H1 (cell line): ENCODE data around the gene FCER2. TPM values are rescaled to one million over a fixed set of nuclear protein-coding genes. Genes with fewer than 3 reads are reported as not detected.

Experiments
- CTCF ChIA-PET: fragments of 300-600 bp; sonication (Branson Sonifier 250); formaldehyde crosslinking; loops from one replicate; lab custom pipeline; 2021; ENCODE audit not compliant: partially characterized antibody; lab: Charles Lee
- POLR2A ChIA-PET: fragments of 300-600 bp; sonication (Branson Sonifier 250); formaldehyde crosslinking; loops from one replicate; lab custom pipeline; 2021; ENCODE audit warnings: inconsistent platforms; ENCODE audit not compliant: partially characterized antibody; lab: Charles Lee
- DNase-seq, 2 experiments: peaks; one replicate each; pipeline versions ENCODE4 v3.0.0 to v3.0.0-alpha.2; 2010 to 2022; ENCODE audit warnings: low spot score in 2 of 2, low read depth in 1 of 2, mixed read lengths in 1 of 2
- FAIRE-seq: peaks from 2 replicates; lab custom pipeline; 2011; peaks lifted over from hg19 to GRCh38; lab: Jason Lieb, UNC
- H2AFZ ChIP-seq: 2 replicates; pipeline ENCODE4 v1.8.1; 2012; ENCODE audit warnings: low read length, inconsistent platforms
- H2AK5ac ChIP-seq: 2 replicates; pipeline ENCODE4 v1.6.1; 2013; ENCODE audit warnings: low read depth, low read length
- H2BK120ac ChIP-seq: replicated peaks from 2 replicates; pipeline ENCODE3; 2013; ENCODE audit warnings: low read depth, low read length, inconsistent platforms
- H2BK12ac ChIP-seq: 2 replicates; pipeline ENCODE4 v1.6.1; 2013; ENCODE audit warnings: low read depth, low read length
- H2BK15ac ChIP-seq: 2 replicates; pipeline ENCODE4 v1.6.1; 2013; ENCODE audit warnings: low read length
- H2BK20ac ChIP-seq: 2 replicates; pipeline ENCODE4 v1.6.1; 2013; ENCODE audit warnings: low read length
- H2BK5ac ChIP-seq: 2 replicates; pipeline ENCODE4 v1.6.1; 2013; ENCODE audit warnings: low read depth, low read length
- H3K14ac ChIP-seq: 2 replicates; pipeline ENCODE4 v1.6.1; 2013; ENCODE audit warnings: inconsistent platforms; ENCODE audit not compliant: insufficient read length
- H3K18ac ChIP-seq: 2 replicates; pipeline ENCODE4 v1.6.1; 2013; ENCODE audit warnings: low read length; ENCODE audit errors: extremely low read depth
- H3K23ac ChIP-seq: 2 replicates; pipeline ENCODE4 v1.6.1; 2013; ENCODE audit warnings: inconsistent platforms; ENCODE audit not compliant: insufficient read length
- H3K23me2 ChIP-seq: 2 replicates; pipeline ENCODE4 v1.6.1; 2013; ENCODE audit warnings: low read depth, low read length
- H3K27ac ChIP-seq: 2 replicates; pipeline ENCODE4 v1.6.1; 2011; ENCODE audit warnings: low read depth, low read length, inconsistent platforms
- H3K27me3 ChIP-seq, 4 experiments: replicated peaks in 1 of 4; 1 replicate in 1 of 4; 2 replicates in 3 of 4; pipeline versions ENCODE4 v1.6.1 to v1.8.1; 2011 to 2013; ENCODE audit warnings: low read length in 3 of 4, mild to moderate bottlenecking in 3 of 4, inconsistent platforms in 2 of 4, mixed read lengths in 2 of 4, moderate library complexity in 1 of 4; ENCODE audit not compliant: control insufficient read depth in 3 of 4, insufficient read depth in 3 of 4; ENCODE audit errors: extremely low read depth in 1 of 4
- H3K36me3 ChIP-seq, 4 experiments: 2 replicates each; pipeline versions ENCODE4 v1.6.1 to v1.8.1; 2011 to 2013; ENCODE audit warnings: mild to moderate bottlenecking in 4 of 4, low read length in 3 of 4, moderate library complexity in 2 of 4, control low read depth in 1 of 4, inconsistent platforms in 1 of 4; ENCODE audit not compliant: insufficient read depth in 4 of 4, control insufficient read depth in 2 of 4
- H3K4ac ChIP-seq: replicated peaks from 2 replicates; pipeline ENCODE3; 2013; ENCODE audit warnings: low read length, low read depth, mixed read lengths, inconsistent platforms; ENCODE audit not compliant: insufficient read length
- H3K4me1 ChIP-seq, 4 experiments: replicated peaks in 1 of 4; 1 replicate in 1 of 4; 2 replicates in 3 of 4; pipeline versions ENCODE4 v1.6.1 to v1.8.1; 2011 to 2013; ENCODE audit warnings: low read length in 3 of 4, inconsistent platforms in 2 of 4, mixed read lengths in 1 of 4; ENCODE audit not compliant: insufficient read depth in 4 of 4, control insufficient read depth in 3 of 4
- H3K4me2 ChIP-seq, 2 experiments: 2 replicates each; pipeline versions ENCODE4 v1.6.1 to v1.8.1; 2011 to 2013; ENCODE audit warnings: low read depth in 2 of 2, low read length in 2 of 2, control low read depth in 1 of 2, inconsistent platforms in 1 of 2, mild to moderate bottlenecking in 1 of 2; ENCODE audit not compliant: insufficient read depth in 1 of 2
- H3K4me3 ChIP-seq, 4 experiments: fragments of 200-600, 300-600 bp in 1 of 4; sonication (generic), shearing (Covaris generic), sonication (Bioruptor Twin) in 1 of 4; 2 replicates each; pipeline versions ENCODE4 v1.5.1 to v1.8.1; 2011 to 2016; ENCODE audit warnings: low read length in 4 of 4, low read depth in 3 of 4, control low read depth in 2 of 4, inconsistent platforms in 2 of 4, mild to moderate bottlenecking in 2 of 4, mixed read lengths in 1 of 4, moderate library complexity in 1 of 4; ENCODE audit not compliant: insufficient read depth in 2 of 4; ENCODE audit errors: extremely low read depth in 1 of 4
- H3K56ac ChIP-seq: replicated peaks from 2 replicates; pipeline ENCODE3; 2013; ENCODE audit warnings: low read depth, mild to moderate bottlenecking, mixed read lengths, low read length, inconsistent platforms; ENCODE audit not compliant: insufficient read length
- H3K79me1 ChIP-seq: 2 replicates; pipeline ENCODE4 v1.6.1; 2013; ENCODE audit warnings: low read depth, low read length, control low read depth
- H3K79me2 ChIP-seq, 2 experiments: 2 replicates each; pipeline versions ENCODE4 v1.6.1 to v1.8.1; 2012 to 2013; ENCODE audit warnings: low read length in 2 of 2, mild to moderate bottlenecking in 2 of 2, inconsistent platforms in 1 of 2; ENCODE audit not compliant: insufficient read depth in 2 of 2, control insufficient read depth in 1 of 2
- H3K9ac ChIP-seq, 4 experiments: replicated peaks in 1 of 4; 1 replicate in 1 of 4; 2 replicates in 3 of 4; pipeline versions ENCODE4 v1.6.1 to v1.8.1; 2011 to 2013; ENCODE audit warnings: low read depth in 3 of 4, low read length in 3 of 4, control low read depth in 2 of 4, mild to moderate bottlenecking in 2 of 4, moderate library complexity in 2 of 4, inconsistent platforms in 1 of 4; ENCODE audit errors: extremely low read depth in 1 of 4
- H3K9me3 ChIP-seq, 2 experiments: 2 replicates each; pipeline versions ENCODE4 v1.6.1 to v1.8.1; 2012 to 2013; ENCODE audit warnings: mild to moderate bottlenecking in 2 of 2, moderate library complexity in 2 of 2, control low read depth in 1 of 2, inconsistent platforms in 1 of 2, low read depth in 1 of 2, low read length in 1 of 2, mixed read lengths in 1 of 2; ENCODE audit not compliant: insufficient read depth in 2 of 2
- H4K20me1 ChIP-seq, 2 experiments: replicated peaks in 1 of 2; 2 replicates each; pipeline versions ENCODE3 to v1.8.1; 2011 to 2013; ENCODE audit warnings: inconsistent platforms in 2 of 2, low read length in 2 of 2, mild to moderate bottlenecking in 1 of 2; ENCODE audit not compliant: insufficient read depth in 2 of 2, control insufficient read depth in 1 of 2
- H4K5ac ChIP-seq: 2 replicates; pipeline ENCODE4 v1.6.1; 2013; ENCODE audit warnings: low read length, low read depth, mixed read lengths, inconsistent platforms; ENCODE audit not compliant: insufficient read length
- H4K8ac ChIP-seq: 2 replicates; pipeline ENCODE4 v1.8.0; 2013; ENCODE audit warnings: mild to moderate bottlenecking, moderate library complexity, low read length, inconsistent platforms; ENCODE audit not compliant: insufficient read depth; ENCODE audit errors: extremely low read depth
- H4K91ac ChIP-seq: replicated peaks from 2 replicates; pipeline ENCODE3; 2013; ENCODE audit warnings: low read length, mixed read lengths, inconsistent platforms; ENCODE audit not compliant: insufficient read length
- CREB1 ChIP-seq: IDR thresholded peaks from 2 replicates; pipeline ENCODE4 v1.6.1; 2012; ENCODE audit warnings: inconsistent platforms
- CTBP2 ChIP-seq: IDR thresholded peaks from 2 replicates; pipeline ENCODE4 v1.7.0; 2011; ENCODE audit warnings: borderline replicate concordance, mild to moderate bottlenecking, moderate library complexity, mixed read lengths, low read length; ENCODE audit not compliant: insufficient read depth, insufficient read length
- EGR1 ChIP-seq: IDR thresholded peaks from 2 replicates; pipeline ENCODE4 v1.6.1; 2011; ENCODE audit warnings: low read depth, low read length, borderline replicate concordance
- KDM5A ChIP-seq: fragments of 200-600 bp; IDR thresholded peaks from 2 replicates; pipeline ENCODE4 v1.7.1; 2012; ENCODE audit warnings: mild to moderate bottlenecking, low read length, inconsistent platforms, mixed read lengths
- MAFK ChIP-seq: IDR thresholded peaks from 2 replicates; pipeline ENCODE4 v1.6.1; 2012; ENCODE audit warnings: low read depth, mild to moderate bottlenecking, improper control_type of control experiment, low read length
- SP1 ChIP-seq: IDR thresholded peaks from 2 replicates; pipeline ENCODE4 v1.6.1; 2011; ENCODE audit warnings: low read depth, low read length
- TEAD4 ChIP-seq: IDR thresholded peaks from 2 replicates; pipeline ENCODE4 v1.6.1; 2012; ENCODE audit warnings: low read depth, low read length, inconsistent platforms, mixed read lengths
- WGBS, 2 experiments: shearing (Covaris generic) in 1 of 2; methylation state at CpG; one replicate each; pipeline versions ENCODE4 v1.1.6 to v1.1.7; 2013 to 2015; ENCODE audit warnings: low lambda C conversion rate in 2 of 2, mixed read lengths in 2 of 2, inconsistent platforms in 1 of 2, low coverage in 1 of 2, missing lambda C conversion rate in 1 of 2; ENCODE audit not compliant: insufficient replicate concordance in 2 of 2, insufficient coverage in 1 of 2, insufficient read length in 1 of 2; ENCODE audit errors: extremely low coverage in 1 of 2, missing lambda C conversion rate in 1 of 2; 5-methylcytosine and 5-hydroxymethylcytosine counted together
- polyA plus RNA-seq, 7 experiments: library from polyadenylated mRNA; depleted of rRNA in 3 of 7; stranded (reverse) in 5 of 7; unstranded in 2 of 7; fragments of >200 nt in 5 of 7; fragments of 200-250 nt in 2 of 7; gene quantifications; 1 replicate in 5 of 7; 2 replicates in 1 of 7; 4 replicates in 1 of 7; pipeline versions ENCODE4 v1.2.1 to v1.2.3, GENCODE V29; 2011 to 2013; ENCODE audit warnings: missing spikeins in 2 of 7, mixed read lengths in 2 of 7
- total RNA-seq: library from RNA; stranded (reverse); fragmentation: NEBNext Ultra II Directional; extraction: Animal tissue kit (Norgen Biotek cat#: 25700); gene quantifications from 2 replicates; pipeline ENCODE4 v1.2.1, GENCODE V29; 2021
- TF ChIP-seq, protein P1 (sequence below): IDR thresholded peaks from 2 replicates; pipeline ENCODE4 v1.6.1; 2011; ENCODE audit warnings: low read length, improper control_type of control experiment
- TF ChIP-seq, protein P2 (sequence below): IDR thresholded peaks from 2 replicates; pipeline ENCODE4 v1.6.1; 2011; ENCODE audit warnings: low read depth, mild to moderate bottlenecking, low read length; ENCODE audit not compliant: insufficient read depth
- TF ChIP-seq, protein P3 (sequence below): IDR thresholded peaks from 2 replicates; pipeline ENCODE4 v1.6.1; 2012; ENCODE audit warnings: inconsistent platforms
- TF ChIP-seq, protein P4 (sequence below): IDR thresholded peaks from 2 replicates; pipeline ENCODE4 v1.6.1; 2012; ENCODE audit warnings: low read length, inconsistent platforms

FCER2 gene
- total and polyA plus RNA-seq, 2 of the 8 experiments (the other 6 are each of a cell fraction or from before 2014, with no cell fraction given): 0.67 TPM; not detected in 1

DNA sequence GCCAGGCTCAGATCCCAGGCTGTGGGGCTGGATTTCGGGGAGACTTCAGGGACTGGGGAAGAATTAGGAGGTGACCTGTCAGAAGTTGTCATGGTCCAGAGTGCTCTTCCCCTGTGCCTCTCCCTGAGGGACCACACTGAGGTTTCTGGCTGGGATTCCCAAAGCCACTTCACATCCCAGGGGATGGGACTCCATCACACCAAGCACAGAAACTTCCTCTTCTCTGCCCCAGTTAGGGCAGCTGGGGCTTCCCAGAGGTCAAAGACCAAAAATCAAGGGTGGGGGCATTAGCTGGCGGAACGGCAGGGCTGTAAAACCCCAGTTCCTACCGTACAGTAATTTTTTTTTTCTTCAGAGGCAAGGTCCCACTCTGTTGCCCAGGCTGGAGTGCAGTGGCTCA is 7.4 kb downstream of the FCER2 start:
- H4K5ac ChIP-seq: no peak overlapping the region
- no peak overlapping the region for H2BK15ac ChIP-seq
- H3K56ac ChIP-seq: no peak overlapping the region
- peaks cover 14% of the 10 kb centered on the region for H3K23me2 ChIP-seq
- no peaks in the 10 kb centered on the region for H3K79me2 ChIP-seq
- H2BK120ac ChIP-seq: no peak overlapping the region
- H4K8ac ChIP-seq: no peak overlapping the region
- H3K36me3 ChIP-seq: no peaks in the 10 kb centered on the region
- H3K4me1 ChIP-seq: peaks cover 0 to 16% (median 8%) of the 10 kb centered on the region in 4 experiments; a peak in 5 of 7 replicates
- H3K27ac ChIP-seq: no peak overlapping the region
- H3K4ac ChIP-seq: no peak overlapping the region
- H2BK20ac ChIP-seq: no peak overlapping the region
- H2BK12ac ChIP-seq: no peak overlapping the region
- no peak overlapping the region for H3K4me3 ChIP-seq
- ChIA-PET POLR2A (no interaction called here), CTCF (interaction anchor here (0.7 kb wide), 1 partner anchor 237 kb away, joined by 5 read pairs; no protein-coding TSS in a partner anchor)
- H4K20me1 ChIP-seq: peaks cover 0 to 5% of the 10 kb centered on the region in 2 experiments
- H3K23ac ChIP-seq: no peak overlapping the region
- whole genome bisulfite sequencing, 2 experiments: 78% methylated on average over 3 of the region's 4 CpGs; no CpG with 5 or more reads in 1 of the 2 experiments
- no peak overlapping the region for H3K18ac ChIP-seq
- no peak overlapping the region for H4K91ac ChIP-seq
- no peak overlapping the region for H3K4me2 ChIP-seq
- DNase-seq (no peak), FAIRE-seq (no peak)
- H3K9ac ChIP-seq: no peak overlapping the region
- no peak overlapping the region for H3K14ac ChIP-seq
- H3K9me3 ChIP-seq: no peaks in the 10 kb centered on the region; a peak in 1 of 4 replicates
- H2AK5ac ChIP-seq: no peak overlapping the region
- H2BK5ac ChIP-seq: no peak overlapping the region
- no peaks in the 10 kb centered on the region; a peak in 2 of 7 replicates for H3K27me3 ChIP-seq
- no peak overlapping the region for H2AFZ ChIP-seq
- no peaks in the 10 kb centered on the region for H3K79me1 ChIP-seq
- no peak for TF ChIP-seq MAFK
- TF ChIP-seq TEAD4: no peak
- no peak for TF ChIP-seq SP1
- TF ChIP-seq, protein P1, sequence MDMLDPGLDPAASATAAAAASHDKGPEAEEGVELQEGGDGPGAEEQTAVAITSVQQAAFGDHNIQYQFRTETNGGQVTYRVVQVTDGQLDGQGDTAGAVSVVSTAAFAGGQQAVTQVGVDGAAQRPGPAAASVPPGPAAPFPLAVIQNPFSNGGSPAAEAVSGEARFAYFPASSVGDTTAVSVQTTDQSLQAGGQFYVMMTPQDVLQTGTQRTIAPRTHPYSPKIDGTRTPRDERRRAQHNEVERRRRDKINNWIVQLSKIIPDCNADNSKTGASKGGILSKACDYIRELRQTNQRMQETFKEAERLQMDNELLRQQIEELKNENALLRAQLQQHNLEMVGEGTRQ: no peak
- TF ChIP-seq, protein P2, sequence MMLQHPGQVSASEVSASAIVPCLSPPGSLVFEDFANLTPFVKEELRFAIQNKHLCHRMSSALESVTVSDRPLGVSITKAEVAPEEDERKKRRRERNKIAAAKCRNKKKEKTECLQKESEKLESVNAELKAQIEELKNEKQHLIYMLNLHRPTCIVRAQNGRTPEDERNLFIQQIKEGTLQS: no peak
- TF ChIP-seq, protein P3, sequence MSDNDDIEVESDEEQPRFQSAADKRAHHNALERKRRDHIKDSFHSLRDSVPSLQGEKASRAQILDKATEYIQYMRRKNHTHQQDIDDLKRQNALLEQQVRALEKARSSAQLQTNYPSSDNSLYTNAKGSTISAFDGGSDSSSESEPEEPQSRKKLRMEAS: no peak
- TF ChIP-seq EGR1: no peak
- TF ChIP-seq KDM5A: no peak
- TF ChIP-seq CREB1: no peak
- no peak for TF ChIP-seq CTBP2
- TF ChIP-seq, protein P4, sequence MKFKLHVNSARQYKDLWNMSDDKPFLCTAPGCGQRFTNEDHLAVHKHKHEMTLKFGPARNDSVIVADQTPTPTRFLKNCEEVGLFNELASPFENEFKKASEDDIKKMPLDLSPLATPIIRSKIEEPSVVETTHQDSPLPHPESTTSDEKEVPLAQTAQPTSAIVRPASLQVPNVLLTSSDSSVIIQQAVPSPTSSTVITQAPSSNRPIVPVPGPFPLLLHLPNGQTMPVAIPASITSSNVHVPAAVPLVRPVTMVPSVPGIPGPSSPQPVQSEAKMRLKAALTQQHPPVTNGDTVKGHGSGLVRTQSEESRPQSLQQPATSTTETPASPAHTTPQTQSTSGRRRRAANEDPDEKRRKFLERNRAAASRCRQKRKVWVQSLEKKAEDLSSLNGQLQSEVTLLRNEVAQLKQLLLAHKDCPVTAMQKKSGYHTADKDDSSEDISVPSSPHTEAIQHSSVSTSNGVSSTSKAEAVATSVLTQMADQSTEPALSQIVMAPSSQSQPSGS: no peak
